ENCODE results near the gene STPG3.

STPG3 gene

GRCh38 chr9:137266585-137267453 is 15.7 kb downstream of the STPG3 start:
- Histone ChIP-seq H2BK120ac (ENCODE audit: low read depth, low read length) (peak overlapping the region; percentile 66), H3K23ac (ENCODE audit: low read length in 2 of 2) (no peak overlapping the region), H3K27ac (ENCODE audit: low read length, poor library complexity, severe bottlenecking) (no peak overlapping the region), H4K91ac (ENCODE audit: low read length) (peak overlapping the region; percentile 57), H2AK5ac (ENCODE audit: low read length, severe bottlenecking) (no peak overlapping the region), H3K4ac (ENCODE audit: low read depth in 1 of 2, low read length in 2 of 2) (peak overlapping the region in 1 of 2 experiments; percentile 37), H2BK12ac (ENCODE audit: low read length in 2 of 2) (peak overlapping the region; percentile 69 to 75), H3K4me3 (ENCODE audit: insufficient read depth in 1 of 2, low read depth in 1 of 2, low read length in 2 of 2) (no peak overlapping the region), H3K27me3 (ENCODE audit: control insufficient read depth in 1 of 2, insufficient read depth in 1 of 2, low read length in 2 of 2) (no peaks in the 10 kb centered on the region), H2BK5ac (ENCODE audit: low read depth, low read length, poor library complexity, severe bottlenecking) (no peak overlapping the region), H3K18ac (ENCODE audit: low read depth in 1 of 2, low read length in 2 of 2) (peak overlapping the region; percentile 9 to 37), H3K14ac (ENCODE audit: low read length in 2 of 2) (peak overlapping the region in 1 of 2 experiments; percentile 47), H3K79me1 (replicated peaks; ENCODE audit: low read length, poor library complexity, severe bottlenecking) (peaks cover 45% of the 10 kb centered on the region), H3K4me2 (ENCODE audit: low read length, poor library complexity, severe bottlenecking) (no peak overlapping the region), H3K9me3 (ENCODE audit: control insufficient read depth, low read length) (no peaks in the 10 kb centered on the region), H2BK15ac (ENCODE audit: low read depth, poor library complexity, severe bottlenecking) (peak overlapping the region; percentile 12), H3K9ac (ENCODE audit: low read length) (no peak overlapping the region), H2AFZ (ENCODE audit: low read depth, low read length) (no peak overlapping the region), H3K36me3 (ENCODE audit: control insufficient read depth in 1 of 2, insufficient read depth in 2 of 2, low read depth in 1 of 2, low read length in 2 of 2) (peaks cover 70 to 86% of the 10 kb centered on the region in 2 experiments), H4K8ac (ENCODE audit: low read length) (peak overlapping the region; percentile 46), H3K4me1 (ENCODE audit: control insufficient read depth, insufficient read depth, low read depth, low read length) (peaks cover 21% of the 10 kb centered on the region)
- WGBS: 94% methylated on average over 32 of the region's 34 CpGs
- DNase-seq: no peak

- Histone ChIP-seq H3K79me1 (replicated peaks; ENCODE audit: low read length, poor library complexity, severe bottlenecking) (peaks cover 49% of the 10 kb centered on the region), H3K18ac (ENCODE audit: low read depth in 1 of 2, low read length in 2 of 2) (peak overlapping the region; percentile 23 to 94), H2BK12ac (ENCODE audit: low read length in 2 of 2) (peak overlapping the region; percentile 65 to 95), H4K91ac (ENCODE audit: low read length) (peak overlapping the region; percentile 79), H3K36me3 (ENCODE audit: control insufficient read depth in 1 of 2, insufficient read depth in 2 of 2, low read depth in 1 of 2, low read length in 2 of 2) (peaks cover 79 to 91% of the 10 kb centered on the region in 2 experiments), H3K4ac (ENCODE audit: low read depth in 1 of 2, low read length in 2 of 2) (peak overlapping the region; percentile 27 to 45), H3K23ac (ENCODE audit: low read length in 2 of 2) (peak overlapping the region in 1 of 2 experiments; percentile 54), H2BK15ac (ENCODE audit: low read depth, poor library complexity, severe bottlenecking) (peak overlapping the region; percentile 30), H2AFZ (ENCODE audit: low read depth, low read length) (no peak overlapping the region), H2BK5ac (ENCODE audit: low read depth, low read length, poor library complexity, severe bottlenecking) (no peak overlapping the region), H3K4me2 (ENCODE audit: low read length, poor library complexity, severe bottlenecking) (no peak overlapping the region), H4K8ac (ENCODE audit: low read length) (peak overlapping the region; percentile 88), H3K27ac (ENCODE audit: low read length, poor library complexity, severe bottlenecking) (no peak overlapping the region), H3K27me3 (ENCODE audit: control insufficient read depth in 1 of 2, insufficient read depth in 1 of 2, low read length in 2 of 2) (no peaks in the 10 kb centered on the region), H2AK5ac (ENCODE audit: low read length, severe bottlenecking) (no peak overlapping the region), H3K9me3 (ENCODE audit: control insufficient read depth, low read length) (no peaks in the 10 kb centered on the region), H3K9ac (ENCODE audit: low read length) (no peak overlapping the region), H2BK120ac (ENCODE audit: low read depth, low read length) (peak overlapping the region; percentile 91), H3K14ac (ENCODE audit: low read length in 2 of 2) (peak overlapping the region in 1 of 2 experiments; percentile 23), H3K4me3 (ENCODE audit: insufficient read depth in 1 of 2, low read depth in 1 of 2, low read length in 2 of 2) (no peak overlapping the region), H3K4me1 (ENCODE audit: control insufficient read depth, insufficient read depth, low read depth, low read length) (peaks cover 19% of the 10 kb centered on the region)
- DNase-seq: peak; percentile 79
- 59% methylated on average over 6 of the region's 6 CpGs for WGBS
Measured at GRCh38 chr9:137267933-137268355, 16.9 kb downstream of the STPG3 start.

- H3K14ac ChIP-seq (ENCODE audit: low read length in 2 of 2): peak overlapping the region in 1 of 2 experiments; percentile 95
- 65% methylated on average over 19 of the region's 19 CpGs for WGBS
- peaks cover 50% of the 10 kb centered on the region for H3K79me1 ChIP-seq (replicated peaks; ENCODE audit: low read length, poor library complexity, severe bottlenecking)
Measured at GRCh38 chr9:137268538-137269201, 17.6 kb downstream of the STPG3 start.

More at GRCh38 chr9:137268538-137269201, 17.6 kb downstream of the STPG3 start:
- H3K23ac ChIP-seq (ENCODE audit: low read length in 2 of 2): peak overlapping the region in 1 of 2 experiments; percentile 29
- H3K4me1 ChIP-seq (ENCODE audit: control insufficient read depth, insufficient read depth, low read depth, low read length): peaks cover 22% of the 10 kb centered on the region
- no peaks in the 10 kb centered on the region for H3K9me3 ChIP-seq (ENCODE audit: control insufficient read depth, low read length)
- H3K36me3 ChIP-seq (ENCODE audit: control insufficient read depth in 1 of 2, insufficient read depth in 2 of 2, low read depth in 1 of 2, low read length in 2 of 2): peaks cover 81 to 92% of the 10 kb centered on the region in 2 experiments
- H2AK5ac ChIP-seq (ENCODE audit: low read length, severe bottlenecking): no peak overlapping the region
- no peak overlapping the region for H2BK5ac ChIP-seq (ENCODE audit: low read depth, low read length, poor library complexity, severe bottlenecking)
- peak overlapping the region; percentile 70 for H2BK15ac ChIP-seq (ENCODE audit: low read depth, poor library complexity, severe bottlenecking)
- peak overlapping the region; percentile 99 to 100 for H3K4ac ChIP-seq (ENCODE audit: low read depth in 1 of 2, low read length in 2 of 2)
- H3K27ac ChIP-seq (ENCODE audit: low read length, poor library complexity, severe bottlenecking): no peak overlapping the region
- peak overlapping the region; percentile 99 for H4K91ac ChIP-seq (ENCODE audit: low read length)
- H3K27me3 ChIP-seq (ENCODE audit: control insufficient read depth in 1 of 2, insufficient read depth in 1 of 2, low read length in 2 of 2): no peaks in the 10 kb centered on the region
- H3K18ac ChIP-seq (ENCODE audit: low read depth in 1 of 2, low read length in 2 of 2): peak overlapping the region; percentile 96 to 100
- no peak overlapping the region for H3K4me2 ChIP-seq (ENCODE audit: low read length, poor library complexity, severe bottlenecking)
- peak overlapping the region; percentile 95 for H4K8ac ChIP-seq (ENCODE audit: low read length)
- no peak overlapping the region for H2AFZ ChIP-seq (ENCODE audit: low read depth, low read length)
- no peak overlapping the region for H3K4me3 ChIP-seq (ENCODE audit: insufficient read depth in 1 of 2, low read depth in 1 of 2, low read length in 2 of 2)
- H2BK12ac ChIP-seq (ENCODE audit: low read length in 2 of 2): peak overlapping the region; percentile 99
- H2BK120ac ChIP-seq (ENCODE audit: low read depth, low read length): peak overlapping the region; percentile 91
- H3K9ac ChIP-seq (ENCODE audit: low read length): no peak overlapping the region
- DNase-seq: peak; percentile 91

Data from mesenchymal stem cell (in vitro differentiated cells and primary cell).